ENCODE measurements around the gene HPSE2. TPM values are rescaled to one million over a fixed set of nuclear protein-coding genes. Genes with fewer than 3 reads are reported as not detected.

Gene HPSE2
- total RNA-seq, 1 experiment from 2014 or later, result not detected

DNA sequence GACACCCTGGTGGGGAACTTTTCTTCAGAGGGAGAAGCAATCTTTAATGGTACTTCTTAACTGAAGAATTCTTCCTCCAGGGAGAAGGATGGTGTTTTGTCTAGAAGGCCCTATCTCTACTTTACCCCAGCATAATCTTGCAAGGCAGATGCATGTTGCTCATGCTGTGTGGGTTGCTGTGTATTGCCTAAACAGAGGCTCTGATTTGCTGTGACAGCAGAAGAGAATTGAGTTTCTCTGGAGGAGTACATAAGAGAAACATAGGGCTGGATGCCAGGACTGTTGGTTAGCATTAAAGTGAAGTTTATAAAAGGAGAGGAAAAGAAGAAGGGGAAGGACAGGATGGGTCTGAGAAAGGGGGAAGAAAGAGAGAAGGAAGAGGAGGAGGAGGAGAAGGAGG lies 540.8 kb downstream of the HPSE2 start:
- no peaks in the 10 kb centered on the region for H3K4me1 ChIP-seq (ENCODE audit: control insufficient read depth, insufficient read depth, low read length)
- H3K9me3 ChIP-seq (ENCODE audit: control insufficient read depth, insufficient read depth, low read depth, low read length), result no peaks in the 10 kb centered on the region
- ChIA-PET CTCF (no interaction called here), POLR2A (no interaction called here)
- DNase-seq (ENCODE audit: low read depth, low spot score), result no peak
- no peak overlapping the region for H3K27ac ChIP-seq (ENCODE audit: low read length)
- no peak for ATAC-seq
- H3K4me3 ChIP-seq (ENCODE audit: low read depth in 2 of 2, low read length in 2 of 2), result no peak overlapping the region
- TF ChIP-seq, protein P1, sequence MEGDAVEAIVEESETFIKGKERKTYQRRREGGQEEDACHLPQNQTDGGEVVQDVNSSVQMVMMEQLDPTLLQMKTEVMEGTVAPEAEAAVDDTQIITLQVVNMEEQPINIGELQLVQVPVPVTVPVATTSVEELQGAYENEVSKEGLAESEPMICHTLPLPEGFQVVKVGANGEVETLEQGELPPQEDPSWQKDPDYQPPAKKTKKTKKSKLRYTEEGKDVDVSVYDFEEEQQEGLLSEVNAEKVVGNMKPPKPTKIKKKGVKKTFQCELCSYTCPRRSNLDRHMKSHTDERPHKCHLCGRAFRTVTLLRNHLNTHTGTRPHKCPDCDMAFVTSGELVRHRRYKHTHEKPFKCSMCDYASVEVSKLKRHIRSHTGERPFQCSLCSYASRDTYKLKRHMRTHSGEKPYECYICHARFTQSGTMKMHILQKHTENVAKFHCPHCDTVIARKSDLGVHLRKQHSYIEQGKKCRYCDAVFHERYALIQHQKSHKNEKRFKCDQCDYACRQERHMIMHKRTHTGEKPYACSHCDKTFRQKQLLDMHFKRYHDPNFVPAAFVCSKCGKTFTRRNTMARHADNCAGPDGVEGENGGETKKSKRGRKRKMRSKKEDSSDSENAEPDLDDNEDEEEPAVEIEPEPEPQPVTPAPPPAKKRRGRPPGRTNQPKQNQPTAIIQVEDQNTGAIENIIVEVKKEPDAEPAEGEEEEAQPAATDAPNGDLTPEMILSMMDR (IDR thresholded peaks at IDR 0.05), result no peak
- no peak for TF ChIP-seq SIN3A (IDR thresholded peaks at IDR 0.05; ENCODE audit: borderline replicate concordance, insufficient read depth, low read depth, low read length)
- TF ChIP-seq, protein P2, sequence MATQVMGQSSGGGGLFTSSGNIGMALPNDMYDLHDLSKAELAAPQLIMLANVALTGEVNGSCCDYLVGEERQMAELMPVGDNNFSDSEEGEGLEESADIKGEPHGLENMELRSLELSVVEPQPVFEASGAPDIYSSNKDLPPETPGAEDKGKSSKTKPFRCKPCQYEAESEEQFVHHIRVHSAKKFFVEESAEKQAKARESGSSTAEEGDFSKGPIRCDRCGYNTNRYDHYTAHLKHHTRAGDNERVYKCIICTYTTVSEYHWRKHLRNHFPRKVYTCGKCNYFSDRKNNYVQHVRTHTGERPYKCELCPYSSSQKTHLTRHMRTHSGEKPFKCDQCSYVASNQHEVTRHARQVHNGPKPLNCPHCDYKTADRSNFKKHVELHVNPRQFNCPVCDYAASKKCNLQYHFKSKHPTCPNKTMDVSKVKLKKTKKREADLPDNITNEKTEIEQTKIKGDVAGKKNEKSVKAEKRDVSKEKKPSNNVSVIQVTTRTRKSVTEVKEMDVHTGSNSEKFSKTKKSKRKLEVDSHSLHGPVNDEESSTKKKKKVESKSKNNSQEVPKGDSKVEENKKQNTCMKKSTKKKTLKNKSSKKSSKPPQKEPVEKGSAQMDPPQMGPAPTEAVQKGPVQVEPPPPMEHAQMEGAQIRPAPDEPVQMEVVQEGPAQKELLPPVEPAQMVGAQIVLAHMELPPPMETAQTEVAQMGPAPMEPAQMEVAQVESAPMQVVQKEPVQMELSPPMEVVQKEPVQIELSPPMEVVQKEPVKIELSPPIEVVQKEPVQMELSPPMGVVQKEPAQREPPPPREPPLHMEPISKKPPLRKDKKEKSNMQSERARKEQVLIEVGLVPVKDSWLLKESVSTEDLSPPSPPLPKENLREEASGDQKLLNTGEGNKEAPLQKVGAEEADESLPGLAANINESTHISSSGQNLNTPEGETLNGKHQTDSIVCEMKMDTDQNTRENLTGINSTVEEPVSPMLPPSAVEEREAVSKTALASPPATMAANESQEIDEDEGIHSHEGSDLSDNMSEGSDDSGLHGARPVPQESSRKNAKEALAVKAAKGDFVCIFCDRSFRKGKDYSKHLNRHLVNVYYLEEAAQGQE (IDR thresholded peaks at IDR 0.05; ENCODE audit: insufficient read depth in 1 of 2, low read depth in 2 of 2, low read length in 1 of 2), result no peak
- TF ChIP-seq POLR2AphosphoS5 (IDR thresholded peaks at IDR 0.05; ENCODE audit: low read depth, low read length), result no peak
- TF ChIP-seq TCF7L2 (IDR thresholded peaks at IDR 0.05; ENCODE audit: low read depth, low read length), result no peak
- H3K36me3 ChIP-seq (ENCODE audit: control insufficient read depth, insufficient read depth, low read length), result no peaks in the 10 kb centered on the region
- H3K27me3 ChIP-seq (ENCODE audit: control insufficient read depth, insufficient read depth, low read length), result no peaks in the 10 kb centered on the region
- BruUV-seq (replicated peaks), result no TSS peak
- in situ Hi-C loops (cut with HindIII; ENCODE audit: low pct_unique_long_range_greater_than_20kb, low sequenced_read_pairs), result no loop called here
- intact Hi-C loops (cut with micrococcal nuclease; ENCODE audit: unreplicated experiment), result no loop called here

DNA sequence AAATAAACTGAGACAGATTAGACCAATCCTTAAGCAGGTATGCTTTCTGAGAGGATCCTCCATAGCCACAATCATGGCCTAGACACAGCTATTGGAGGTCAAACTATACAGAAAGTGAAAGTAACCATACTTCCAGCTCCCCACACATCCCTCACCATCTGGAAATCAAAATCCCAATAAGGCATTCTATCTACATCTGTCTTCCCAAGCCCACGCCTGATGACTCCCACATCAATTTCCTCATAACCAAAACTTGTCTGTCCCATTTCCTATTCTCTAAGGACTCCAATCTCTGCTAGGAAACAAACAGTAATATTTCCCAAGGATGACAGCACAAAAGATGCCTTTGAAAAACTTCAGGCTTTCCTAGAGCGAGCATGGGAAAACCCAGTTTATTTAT lies 541.6 kb downstream of the HPSE2 start:
- no peak for ATAC-seq
- POLR2A ChIA-PET, result no interaction called here
- intact Hi-C loops (cut with micrococcal nuclease; ENCODE audit: unreplicated experiment), result no loop called here

More for the DNA sequence above, 541.6 kb downstream of the HPSE2 start:
- TF ChIP-seq SIN3A (IDR thresholded peaks at IDR 0.05; ENCODE audit: borderline replicate concordance, insufficient read depth, low read depth, low read length) (no peak), TCF7L2 (IDR thresholded peaks at IDR 0.05; ENCODE audit: low read depth, low read length) (no peak), POLR2AphosphoS5 (IDR thresholded peaks at IDR 0.05; ENCODE audit: low read depth, low read length) (no peak)
- TF ChIP-seq, protein P2 (IDR thresholded peaks at IDR 0.05; ENCODE audit: insufficient read depth in 1 of 2, low read depth in 2 of 2, low read length in 1 of 2), result no peak
- TF ChIP-seq, protein P1 (IDR thresholded peaks at IDR 0.05), result no peak
- in situ Hi-C loops (cut with HindIII; ENCODE audit: low pct_unique_long_range_greater_than_20kb, low sequenced_read_pairs), result no loop called here
- no peaks in the 10 kb centered on the region for H3K9me3 ChIP-seq (ENCODE audit: control insufficient read depth, insufficient read depth, low read depth, low read length)
- DNase-seq (ENCODE audit: low read depth, low spot score), result no peak
- no peaks in the 10 kb centered on the region for H3K27me3 ChIP-seq (ENCODE audit: control insufficient read depth, insufficient read depth, low read length)
- no peaks in the 10 kb centered on the region for H3K4me1 ChIP-seq (ENCODE audit: control insufficient read depth, insufficient read depth, low read length)
- H3K27ac ChIP-seq (ENCODE audit: low read length), result no peak overlapping the region
- H3K4me3 ChIP-seq (ENCODE audit: low read depth in 2 of 2, low read length in 2 of 2), result no peak overlapping the region
- no TSS peak for BruUV-seq (replicated peaks)
- no peaks in the 10 kb centered on the region for H3K36me3 ChIP-seq (ENCODE audit: control insufficient read depth, insufficient read depth, low read length)
- CTCF ChIA-PET, result no interaction called here
